ENCODE results near the gene MAN1C1. TPM values are rescaled to one million over a fixed set of nuclear protein-coding genes. Genes with fewer than 3 reads are reported as not detected.

Gene MAN1C1
- total RNA-seq, 1 donor from 2014 or later: 22.6 TPM

DNA sequence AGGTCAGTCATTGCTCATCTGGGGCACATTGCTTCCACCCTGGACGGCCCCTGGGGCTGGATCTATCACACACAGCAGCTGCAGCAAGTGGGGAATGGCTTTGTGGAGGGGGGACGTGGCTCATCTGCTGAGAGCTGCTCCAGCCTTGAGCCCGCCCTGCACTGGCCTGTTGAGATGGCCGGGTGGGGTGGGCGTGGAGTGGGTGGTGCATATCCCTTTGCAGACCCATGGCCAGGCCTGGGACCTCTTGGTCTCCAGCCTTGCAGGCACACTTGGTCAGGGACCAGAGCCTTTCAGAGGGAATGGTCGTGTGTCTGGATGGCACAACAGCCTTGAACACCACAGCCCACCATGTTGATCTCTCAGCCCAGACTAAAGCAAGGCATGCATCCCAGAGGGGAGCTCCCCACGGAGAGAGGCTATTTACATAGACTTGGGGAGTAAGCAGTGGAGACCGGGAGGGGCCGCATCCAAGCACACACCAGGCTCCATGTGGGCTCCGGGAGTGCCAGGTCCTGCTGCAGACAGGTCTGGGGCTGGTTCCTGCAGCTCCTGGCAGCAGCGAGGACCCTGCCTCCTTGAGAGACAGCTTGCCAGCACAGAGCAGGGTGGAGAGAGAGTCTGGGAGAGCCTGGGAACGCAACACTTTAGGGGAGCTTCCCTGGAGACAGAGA is 130.6 kb downstream of the MAN1C1 start:
- no peak for DNase-seq (ENCODE audit: low read depth, low spot score)
- no peak overlapping the region for H3K27ac Mint-ChIP-seq (ENCODE audit: unreplicated experiment)
- H3K27me3 Mint-ChIP-seq (ENCODE audit: low read depth): no peaks in the 10 kb centered on the region
- H3K36me3 Mint-ChIP-seq (ENCODE audit: low read depth): peaks cover 6% of the 10 kb centered on the region
- TF ChIP-seq, protein P1, sequence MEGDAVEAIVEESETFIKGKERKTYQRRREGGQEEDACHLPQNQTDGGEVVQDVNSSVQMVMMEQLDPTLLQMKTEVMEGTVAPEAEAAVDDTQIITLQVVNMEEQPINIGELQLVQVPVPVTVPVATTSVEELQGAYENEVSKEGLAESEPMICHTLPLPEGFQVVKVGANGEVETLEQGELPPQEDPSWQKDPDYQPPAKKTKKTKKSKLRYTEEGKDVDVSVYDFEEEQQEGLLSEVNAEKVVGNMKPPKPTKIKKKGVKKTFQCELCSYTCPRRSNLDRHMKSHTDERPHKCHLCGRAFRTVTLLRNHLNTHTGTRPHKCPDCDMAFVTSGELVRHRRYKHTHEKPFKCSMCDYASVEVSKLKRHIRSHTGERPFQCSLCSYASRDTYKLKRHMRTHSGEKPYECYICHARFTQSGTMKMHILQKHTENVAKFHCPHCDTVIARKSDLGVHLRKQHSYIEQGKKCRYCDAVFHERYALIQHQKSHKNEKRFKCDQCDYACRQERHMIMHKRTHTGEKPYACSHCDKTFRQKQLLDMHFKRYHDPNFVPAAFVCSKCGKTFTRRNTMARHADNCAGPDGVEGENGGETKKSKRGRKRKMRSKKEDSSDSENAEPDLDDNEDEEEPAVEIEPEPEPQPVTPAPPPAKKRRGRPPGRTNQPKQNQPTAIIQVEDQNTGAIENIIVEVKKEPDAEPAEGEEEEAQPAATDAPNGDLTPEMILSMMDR (conservative IDR thresholded peaks at IDR 0.05): no peak
- H3K9me3 Mint-ChIP-seq: no peaks in the 10 kb centered on the region
- H3K4me3 Mint-ChIP-seq: no peak overlapping the region
- H3K4me1 Mint-ChIP-seq: peaks cover 13% of the 10 kb centered on the region

GRCh38 chr1:25748531-25749205 is 132.1 kb downstream of the MAN1C1 start:
- TF ChIP-seq, protein P1 (conservative IDR thresholded peaks at IDR 0.05): no peak
- no peak overlapping the region for H3K27ac Mint-ChIP-seq (ENCODE audit: unreplicated experiment)
- no peaks in the 10 kb centered on the region for H3K27me3 Mint-ChIP-seq (ENCODE audit: low read depth)
- H3K36me3 Mint-ChIP-seq (ENCODE audit: low read depth): peaks cover 6% of the 10 kb centered on the region
- no peak for DNase-seq (ENCODE audit: low read depth, low spot score)
- H3K4me3 Mint-ChIP-seq: no peak overlapping the region
- peaks cover 24% of the 10 kb centered on the region for H3K4me1 Mint-ChIP-seq
- H3K9me3 Mint-ChIP-seq: no peaks in the 10 kb centered on the region

DNA sequence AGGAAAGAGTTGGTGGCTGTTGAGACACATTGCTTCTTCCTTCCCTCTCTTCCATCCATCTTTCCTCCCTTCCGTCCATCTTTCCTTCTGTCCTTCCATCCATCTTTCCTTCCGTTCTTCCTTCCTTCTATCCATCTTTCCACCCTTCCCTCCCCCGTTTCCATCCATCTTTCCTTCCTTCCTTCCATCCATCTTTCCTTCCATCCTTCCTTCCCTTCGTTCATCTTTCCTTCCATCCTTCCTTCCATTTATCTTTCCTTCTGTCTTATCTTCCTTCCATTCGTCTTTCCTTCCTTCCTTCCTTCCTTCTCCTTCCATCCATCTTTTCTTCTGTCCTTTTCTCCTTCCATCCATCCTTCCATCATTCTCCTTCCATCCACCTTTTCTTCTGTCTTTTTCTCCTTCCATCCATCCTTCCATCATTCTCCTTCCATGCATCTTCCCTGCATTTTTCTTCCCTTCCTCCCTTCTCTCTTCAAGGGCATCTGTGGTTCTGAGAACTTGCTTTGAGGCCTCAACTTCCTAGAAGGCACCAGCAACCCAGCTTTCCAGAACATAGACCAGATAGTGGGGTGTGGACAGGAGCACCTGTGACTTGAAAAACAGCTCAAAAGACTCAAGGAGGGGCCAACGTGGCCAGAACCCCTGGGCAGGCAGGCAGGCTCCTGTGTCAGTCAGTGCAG is 134.5 kb downstream of the MAN1C1 start:
- H3K36me3 Mint-ChIP-seq (ENCODE audit: low read depth): peaks cover 9% of the 10 kb centered on the region
- H3K27ac Mint-ChIP-seq (ENCODE audit: unreplicated experiment): peak overlapping the region; percentile 59
- peaks cover 34% of the 10 kb centered on the region for H3K4me1 Mint-ChIP-seq
- DNase-seq (ENCODE audit: low read depth, low spot score): no peak
- no peak overlapping the region for H3K4me3 Mint-ChIP-seq
- H3K9me3 Mint-ChIP-seq: no peaks in the 10 kb centered on the region
- TF ChIP-seq, protein P1 (conservative IDR thresholded peaks at IDR 0.05): no peak
- no peaks in the 10 kb centered on the region for H3K27me3 Mint-ChIP-seq (ENCODE audit: low read depth)

DNA sequence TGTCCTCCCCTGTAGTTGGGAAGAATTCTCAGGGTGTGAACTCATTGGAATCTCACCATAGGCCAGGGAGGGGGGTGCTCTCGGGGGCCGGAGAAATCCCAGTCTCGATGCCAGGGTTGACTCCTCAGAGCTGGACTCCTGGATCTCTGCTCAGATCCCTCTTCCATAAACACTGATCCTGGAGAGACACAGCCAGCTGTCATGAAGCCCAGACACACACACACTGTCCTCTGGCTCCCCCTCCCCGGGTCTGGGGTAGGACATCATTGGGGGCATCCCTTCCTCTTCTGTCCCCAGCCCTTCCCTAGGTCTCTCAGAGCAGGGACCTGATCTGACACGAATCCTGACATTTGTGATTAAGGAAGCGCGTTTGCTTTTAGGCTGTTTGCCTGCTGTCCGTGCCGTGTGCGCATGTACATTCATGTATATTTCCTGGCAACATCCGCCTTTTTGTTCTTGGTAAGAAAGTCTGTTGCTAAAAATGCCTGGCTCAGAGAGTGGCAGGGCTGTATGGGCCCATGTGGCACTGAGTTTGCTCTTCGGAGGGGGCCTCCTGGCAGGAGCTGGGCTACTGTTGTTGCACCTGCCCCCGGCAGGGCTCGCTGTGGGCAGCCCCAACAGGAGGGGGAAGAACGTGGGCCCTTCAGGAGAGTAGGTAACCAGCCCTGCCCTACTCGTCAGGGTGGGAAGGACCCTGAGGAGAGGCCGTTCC is 138.0 kb downstream of the MAN1C1 start:
- TF ChIP-seq, protein P1 (conservative IDR thresholded peaks at IDR 0.05): no peak
- H3K9me3 Mint-ChIP-seq: no peaks in the 10 kb centered on the region
- H3K36me3 Mint-ChIP-seq (ENCODE audit: low read depth): peaks cover 9% of the 10 kb centered on the region
- peak overlapping the region; percentile 73 for H3K27ac Mint-ChIP-seq (ENCODE audit: unreplicated experiment)
- peaks cover 45% of the 10 kb centered on the region for H3K4me1 Mint-ChIP-seq
- DNase-seq (ENCODE audit: low read depth, low spot score): no peak
- no peak overlapping the region for H3K4me3 Mint-ChIP-seq
- H3K27me3 Mint-ChIP-seq (ENCODE audit: low read depth): no peaks in the 10 kb centered on the region

DNA sequence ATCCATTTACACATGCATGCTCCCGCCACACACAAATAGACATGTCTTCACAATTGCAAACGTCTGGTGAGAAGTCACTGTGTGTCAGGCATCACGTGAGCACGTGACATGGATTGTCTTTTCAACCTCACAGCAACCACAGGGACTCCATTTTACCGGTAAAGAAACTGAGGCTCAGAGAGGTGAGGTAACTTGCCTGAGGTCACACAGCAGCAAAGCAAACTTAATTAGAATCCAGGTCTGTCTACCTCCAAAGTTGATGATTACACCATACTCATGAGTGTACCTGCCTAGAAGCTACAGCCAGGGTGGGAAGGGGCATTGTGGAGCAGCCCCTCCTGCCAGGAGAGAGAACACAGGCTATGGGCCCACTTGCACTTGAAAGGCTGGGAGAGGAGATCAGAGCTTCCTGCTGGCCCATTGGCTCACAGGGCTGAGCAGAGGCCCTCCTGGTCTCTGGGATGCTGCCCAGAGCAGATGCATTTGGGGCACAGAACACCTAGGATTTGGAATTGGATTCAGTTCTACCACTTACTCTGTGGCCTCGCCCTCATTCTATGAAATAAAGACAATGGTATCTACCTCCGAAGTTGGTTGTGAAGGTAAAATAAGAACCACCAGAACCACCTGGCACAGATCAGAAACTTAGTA is 139.0 kb downstream of the MAN1C1 start:
- DNase-seq (ENCODE audit: low read depth, low spot score): no peak
- peaks cover 50% of the 10 kb centered on the region for H3K4me1 Mint-ChIP-seq
- TF ChIP-seq, protein P1 (conservative IDR thresholded peaks at IDR 0.05): no peak
- H3K4me3 Mint-ChIP-seq: no peak overlapping the region
- H3K9me3 Mint-ChIP-seq: no peaks in the 10 kb centered on the region
- H3K36me3 Mint-ChIP-seq (ENCODE audit: low read depth): peaks cover 9% of the 10 kb centered on the region
- no peaks in the 10 kb centered on the region for H3K27me3 Mint-ChIP-seq (ENCODE audit: low read depth)
- no peak overlapping the region for H3K27ac Mint-ChIP-seq (ENCODE audit: unreplicated experiment)

Measured in neural crest cell (in vitro differentiated cells).